HG03095 (cell line): ENCODE results near the gene ITGB3BP.
"Not testable (repeated sequence)": the region's sequence is repeated elsewhere in the genome, so short reads cannot be mapped to it uniquely, and the experiment has no call there.

Experiments
- ATAC-seq: cut with Tn5 transposase; IDR thresholded peaks from one replicate; pipeline ENCODE4 v1.9.1; 2021; ENCODE audit warnings: moderate library complexity; ENCODE audit not compliant: unreplicated experiment

ITGB3BP gene, protein sequence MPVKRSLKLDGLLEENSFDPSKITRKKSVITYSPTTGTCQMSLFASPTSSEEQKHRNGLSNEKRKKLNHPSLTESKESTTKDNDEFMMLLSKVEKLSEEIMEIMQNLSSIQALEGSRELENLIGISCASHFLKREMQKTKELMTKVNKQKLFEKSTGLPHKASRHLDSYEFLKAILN

DNA sequence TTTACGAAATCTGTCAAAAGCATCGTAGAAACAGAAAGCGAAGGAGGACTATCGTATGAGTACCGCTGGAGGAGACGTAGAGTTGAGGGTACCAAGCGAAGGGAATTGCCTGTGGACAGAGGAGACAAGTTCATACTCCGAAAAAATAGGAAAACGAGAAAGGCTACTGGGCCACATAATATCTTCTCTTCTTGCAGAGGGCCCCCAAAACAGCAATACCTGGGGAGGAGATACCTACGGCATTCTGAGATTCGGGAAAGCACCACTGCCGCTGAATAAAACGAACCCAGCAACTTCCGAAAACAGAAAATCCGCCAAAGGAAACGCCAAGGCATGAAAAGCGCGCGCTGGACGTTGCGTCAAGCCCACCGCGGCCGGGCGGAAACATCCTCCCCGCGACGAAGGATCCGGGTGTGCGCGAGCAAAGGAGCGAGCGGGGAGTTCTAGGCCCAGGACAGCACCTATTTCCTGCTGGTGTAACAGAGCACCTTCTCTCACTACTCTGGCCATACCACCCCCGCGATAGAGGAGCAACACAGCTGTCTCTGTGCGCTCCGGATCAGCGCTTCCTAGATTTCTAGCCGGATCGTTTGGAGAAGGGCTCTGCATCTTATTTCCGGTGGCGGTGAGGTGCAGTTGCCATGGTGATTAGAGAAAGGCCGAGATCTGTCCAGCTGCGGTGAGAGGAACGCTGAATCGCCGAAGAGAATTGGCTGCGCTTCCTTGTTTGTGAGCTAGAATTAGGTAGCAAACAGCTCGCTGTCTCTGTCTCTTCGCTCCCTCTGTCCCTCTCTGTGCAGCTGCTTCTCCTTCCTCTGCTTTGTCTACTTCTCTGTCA is at the start of gene ITGB3BP, which contains the start of gene EFCAB7:
Gene ITGB3BP, minus strand, starts transcription at position 335 of the 838 bp plus-strand sequence. Its CDS starts 92 bp downstream, at position 243.
Gene EFCAB7, plus strand, starts transcription at position 635 of the 838 bp plus-strand sequence. CDS start 2,048 bp downstream, outside the sequence.
- peak; percentile 79 for ATAC-seq

- ATAC-seq: not testable (repeated sequence)
These were observed 49.7 kb upstream of the ITGB3BP start for GRCh38 chr1:63572686-63573085.

DNA sequence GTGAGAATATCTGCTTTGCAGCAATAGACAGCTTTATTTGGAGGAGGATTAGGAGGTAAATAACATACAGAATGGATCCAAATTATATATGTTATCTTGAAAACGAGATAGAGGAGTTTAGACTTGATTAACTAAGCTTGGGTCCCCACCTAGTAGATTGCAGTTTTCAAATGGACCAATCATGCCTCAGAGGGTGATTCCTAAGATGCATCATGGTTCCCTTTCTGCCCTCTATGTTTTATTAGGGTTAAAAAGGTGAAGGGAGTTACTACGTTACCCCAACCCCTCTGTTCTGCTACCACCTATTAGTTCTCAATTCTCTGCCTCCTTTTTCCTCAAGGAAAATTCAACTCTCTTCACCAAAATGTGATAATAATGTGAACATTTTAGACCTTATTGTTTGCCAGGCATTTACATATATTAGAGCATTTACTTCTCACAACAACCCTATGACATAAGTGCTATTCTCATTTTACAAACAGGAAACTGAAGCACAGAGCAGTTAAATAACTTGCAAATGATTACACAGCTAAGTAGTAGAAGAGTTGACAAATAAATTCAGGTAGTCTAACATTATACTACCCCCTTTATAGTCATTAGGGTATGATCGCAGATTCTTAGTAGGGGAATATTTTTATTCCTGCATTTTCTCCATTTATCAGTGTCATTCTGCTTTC is 46.8 kb upstream of the ITGB3BP start:
- ATAC-seq: no peak

GRCh38 chr1:63569068-63569467 is 46.0 kb upstream of the ITGB3BP start:
- no peak for ATAC-seq

- no peak for ATAC-seq
These were observed 40.7 kb upstream of the ITGB3BP start for GRCh38 chr1:63563745-63564144.

DNA sequence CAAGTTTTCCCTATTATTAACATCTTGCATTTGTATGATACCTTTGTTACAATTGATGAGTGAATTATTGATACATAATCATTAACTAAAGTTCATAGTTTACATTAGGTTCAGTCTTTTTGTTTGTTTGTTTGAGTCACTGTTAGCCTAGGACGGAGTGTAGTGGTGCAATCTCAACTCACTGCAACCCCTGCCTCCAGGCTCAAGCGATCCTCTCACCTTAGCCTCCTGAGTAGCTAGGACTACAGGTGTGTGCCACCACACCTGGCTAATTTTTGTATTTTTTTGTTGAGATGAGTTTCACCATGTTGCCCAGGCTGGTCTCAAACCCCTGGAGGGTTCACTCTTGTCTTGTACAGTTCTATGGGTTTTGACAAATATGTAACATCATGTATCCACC is 36.3 kb upstream of the ITGB3BP start:
- no peak for ATAC-seq

- ATAC-seq: no peak
These were observed 34.5 kb upstream of the ITGB3BP start for GRCh38 chr1:63557365-63557987.

- no peak for ATAC-seq
These were observed 32.5 kb upstream of the ITGB3BP start for GRCh38 chr1:63555480-63555879.

DNA sequence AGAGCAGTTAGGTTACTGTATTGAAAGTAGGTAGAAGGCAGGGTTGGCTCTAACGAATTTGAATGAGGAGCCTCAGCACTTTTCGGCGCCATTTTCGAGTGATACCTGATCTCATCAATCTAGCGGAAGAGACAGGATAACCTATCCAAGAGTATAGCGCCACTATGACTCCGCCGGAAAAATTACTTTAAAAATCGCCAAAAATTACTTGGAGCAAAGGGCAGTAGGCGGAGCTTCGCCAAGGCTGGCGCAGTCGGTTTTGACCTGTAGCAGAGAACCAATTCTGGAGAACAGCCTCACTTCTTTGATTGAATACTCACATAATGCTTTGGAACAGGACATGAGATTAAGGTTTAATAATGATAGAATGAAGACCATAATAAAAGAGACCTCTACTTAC is 25.9 kb upstream of the ITGB3BP start:
- no peak for ATAC-seq

- ATAC-seq: no peak
These were observed 25.3 kb upstream of the ITGB3BP start for GRCh38 chr1:63548303-63548702.

DNA sequence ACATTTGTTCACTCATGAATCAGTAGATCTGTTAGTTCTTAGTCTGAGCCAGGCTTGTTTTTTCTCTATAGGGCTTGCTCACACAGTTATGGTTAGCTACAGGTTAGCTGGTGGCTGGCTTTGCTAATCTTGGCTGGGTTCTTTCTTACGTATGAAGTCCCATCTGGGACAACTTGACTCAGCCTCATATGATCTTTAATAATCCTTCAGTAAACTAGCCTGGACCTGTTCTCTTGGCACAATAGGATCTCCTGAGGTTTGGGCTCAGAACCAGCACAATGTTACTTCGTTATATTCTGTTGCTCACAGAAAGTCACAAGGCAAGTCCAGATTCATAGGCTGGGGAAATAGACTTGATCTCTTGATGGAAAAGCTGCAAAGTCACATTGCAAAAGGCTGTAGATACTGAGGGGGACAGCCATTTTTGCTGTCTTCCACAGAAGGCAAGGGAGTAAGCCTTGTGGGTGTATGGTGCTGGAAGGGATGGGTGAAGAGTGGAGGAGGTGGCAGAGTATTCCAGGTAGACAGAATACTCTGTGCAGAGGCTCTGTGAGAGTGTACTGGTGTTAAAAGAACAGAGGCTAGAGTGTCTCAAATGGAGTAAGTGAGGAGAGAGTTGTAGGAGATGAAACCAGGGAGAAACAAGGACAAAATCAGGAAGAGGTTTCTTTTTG is 24.7 kb upstream of the ITGB3BP start:
- ATAC-seq: no peak

- ATAC-seq: no peak
These were observed 22.8 kb upstream of the ITGB3BP start for GRCh38 chr1:63545780-63546179.

GRCh38 chr1:63537940-63538339 is 14.9 kb upstream of the ITGB3BP start:
- no peak for ATAC-seq

GRCh38 chr1:63537006-63537405 is 14.0 kb upstream of the ITGB3BP start:
- no peak for ATAC-seq

DNA sequence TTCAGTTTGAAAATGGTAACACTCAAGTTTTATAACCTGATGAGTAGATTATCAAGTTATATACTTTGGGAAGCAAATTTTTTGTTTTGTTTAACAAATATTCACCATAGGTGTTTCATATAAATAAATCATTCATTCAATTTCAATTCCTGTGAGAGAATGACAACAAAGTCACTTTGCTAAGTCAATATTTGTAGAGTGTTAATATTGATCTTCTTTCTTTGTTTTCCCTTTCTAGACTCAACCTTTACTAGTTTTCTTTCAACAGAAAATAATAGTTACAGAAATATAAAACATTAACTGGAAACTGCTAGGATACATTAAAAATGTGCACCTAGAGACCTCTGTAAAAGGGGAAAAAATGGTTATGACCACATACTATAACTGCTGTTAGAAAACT is 11.4 kb upstream of the ITGB3BP start:
- ATAC-seq: no peak

GRCh38 chr1:63533931-63534330 is 10.9 kb upstream of the ITGB3BP start:
- ATAC-seq: no peak

GRCh38 chr1:63532727-63533126 is 9.7 kb upstream of the ITGB3BP start:
- ATAC-seq: no peak

DNA sequence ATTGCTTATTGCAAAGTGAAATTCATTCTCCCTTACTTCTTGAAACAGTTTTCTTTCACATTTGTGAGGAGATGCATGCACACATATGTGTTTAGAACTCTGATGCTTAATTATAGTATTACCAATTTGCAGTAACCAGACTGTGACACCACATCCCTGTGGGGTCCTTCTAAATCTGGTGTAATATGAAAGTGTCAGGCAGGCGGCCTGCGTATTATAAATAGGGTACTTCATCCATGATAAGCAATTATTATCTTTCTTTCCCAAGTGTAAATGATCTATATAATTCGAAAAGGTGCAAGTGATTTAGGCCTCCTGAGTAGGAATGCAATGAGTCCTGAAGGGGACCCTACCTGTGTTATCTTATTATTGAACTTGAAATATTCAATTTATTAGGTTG is 1.2 kb upstream of the ITGB3BP start:
- ATAC-seq: no peak

- peak; percentile 16 for ATAC-seq
These were observed 713 bp upstream of the ITGB3BP start for GRCh38 chr1:63523738-63524137.

DNA sequence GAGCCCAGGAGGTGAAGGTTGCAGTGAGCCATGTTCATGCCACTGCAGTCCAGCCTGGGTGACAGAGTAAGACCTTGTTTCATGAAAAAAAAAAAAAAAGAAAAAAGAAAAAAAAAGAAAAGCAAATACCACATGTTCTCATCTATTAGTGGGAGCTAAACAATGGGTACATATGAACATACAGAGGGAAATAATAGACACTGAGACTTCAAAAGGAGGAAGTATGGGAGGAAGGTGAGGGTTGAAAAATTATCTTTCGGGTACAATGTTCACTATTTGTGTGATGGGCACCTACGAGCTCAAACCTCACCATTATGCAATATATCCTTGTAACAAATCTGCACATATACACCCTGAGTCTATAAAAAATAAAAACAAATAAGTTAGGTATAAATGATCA is 6.4 kb downstream of the ITGB3BP start:
- ATAC-seq: no peak

- no peak for ATAC-seq
These were observed 10.4 kb downstream of the ITGB3BP start for GRCh38 chr1:63512584-63512983.
